IMR-90 (cell line): ENCODE measurements around the gene SYT3.

Experiments used
- CTCF ChIP-seq: conservative IDR thresholded peaks from 2 replicates; pipeline ENCODE4 v1.5.1; 2012; ENCODE audit warnings: mild to moderate bottlenecking, low read depth, low read length, improper control_type of control experiment
- MAFK ChIP-seq: IDR thresholded peaks from 2 replicates; pipeline ENCODE4 v1.6.1; 2012; ENCODE audit warnings: low read depth, low read length, improper control_type of control experiment
- NFE2L2 ChIP-seq: fragments of 150-350 bp; IDR thresholded peaks from 2 replicates; pipeline ENCODE4 v1.6.1; 2016; ENCODE audit warnings: low read depth, mild to moderate bottlenecking, low read length
- POLR2A ChIP-seq: IDR thresholded peaks from 2 replicates; pipeline ENCODE4 v1.6.1; 2012; ENCODE audit warnings: mild to moderate bottlenecking, low read depth, low read length
- RAD21 ChIP-seq: IDR thresholded peaks from 2 replicates; pipeline ENCODE4 v1.6.1; 2012; ENCODE audit warnings: low read length, improper control_type of control experiment
- SMC3 ChIP-seq: fragments of 150-350 bp; IDR thresholded peaks from 2 replicates; pipeline ENCODE4 v1.6.1; 2016; ENCODE audit warnings: low read depth, mild to moderate bottlenecking, antibody characterized with exemption, low read length, moderate library complexity

- TF ChIP-seq CTCF = no peak
- no peak for TF ChIP-seq POLR2A
- no peak for TF ChIP-seq MAFK
- TF ChIP-seq RAD21 = no peak
- TF ChIP-seq NFE2L2 = no peak
- TF ChIP-seq SMC3 = no peak
Observed at GRCh38 chr19:50668416-50668815, 28.7 kb upstream of the SYT3 start.
